Activated CD8-positive, alpha-beta memory T cell treated with anti-CD3 and anti-CD28 coated beads, Interleukin-2, amount 50 U/mL, for 4 hours (primary cell): ENCODE data around the gene PDGFA.

Experiments
- DNase-seq: peaks from one replicate; pipeline ENCODE4 v3.0.0-alpha.2; 2020

Gene PDGFA

GRCh38 chr7:457814-458510 lies 61.7 kb downstream of the PDGFA start:
- no peak for DNase-seq

GRCh38 chr7:455110-455928 lies 64.3 kb downstream of the PDGFA start:
- DNase-seq: no peak

- DNase-seq: no peak
Measured at GRCh38 chr7:454356-455109, 65.1 kb downstream of the PDGFA start.

- no peak for DNase-seq
Measured at GRCh38 chr7:453597-454306, 65.9 kb downstream of the PDGFA start.

GRCh38 chr7:452791-453455 lies 66.7 kb downstream of the PDGFA start:
- no peak for DNase-seq

GRCh38 chr7:452226-452751 lies 67.4 kb downstream of the PDGFA start:
- DNase-seq: no peak

GRCh38 chr7:451255-452225 lies 68.1 kb downstream of the PDGFA start:
- DNase-seq: no peak

GRCh38 chr7:450741-451140 lies 68.9 kb downstream of the PDGFA start:
- DNase-seq: no peak

GRCh38 chr7:450036-450435 lies 69.6 kb downstream of the PDGFA start:
- DNase-seq: no peak

- no peak for DNase-seq
Measured at GRCh38 chr7:449324-450019, 70.2 kb downstream of the PDGFA start.

GRCh38 chr7:447523-447922 lies 72.1 kb downstream of the PDGFA start:
- DNase-seq: no peak
